ENCODE data around the gene CNOT10.
"Not testable (repeated sequence)": the region's sequence is repeated elsewhere in the genome, so short reads cannot be mapped to it uniquely, and the experiment has no call there.

Gene CNOT10

GRCh38 chr3:32684800-32685542 is at the start of gene CNOT10:
TSS of gene CNOT10 (plus strand) at chr3:32685188. CDS start at chr3:32685461, 273 bp downstream.
- peak; percentile 83 for DNase-seq

GRCh38 chr3:32640939-32641338 is 44.0 kb upstream of the CNOT10 start:
- no peak for DNase-seq

- no peak for DNase-seq
Observed at GRCh38 chr3:32641356-32641755, 43.6 kb upstream of the CNOT10 start.

GRCh38 chr3:32643354-32643753 is 41.6 kb upstream of the CNOT10 start:
- no peak for DNase-seq

GRCh38 chr3:32643816-32644215 is 41.2 kb upstream of the CNOT10 start:
- no peak for DNase-seq

- DNase-seq = no peak
Observed at GRCh38 chr3:32644380-32644779, 40.6 kb upstream of the CNOT10 start.

GRCh38 chr3:32646761-32647160 is 38.2 kb upstream of the CNOT10 start:
- DNase-seq = no peak

- DNase-seq = not testable (repeated sequence)
Observed at GRCh38 chr3:32652337-32653100, 32.5 kb upstream of the CNOT10 start.

GRCh38 chr3:32655167-32655566 is 29.8 kb upstream of the CNOT10 start:
- DNase-seq = no peak

- DNase-seq = no peak
Observed at GRCh38 chr3:32660634-32661033, 24.4 kb upstream of the CNOT10 start.

- no peak for DNase-seq
Observed at GRCh38 chr3:32662647-32663046, 22.3 kb upstream of the CNOT10 start.

- DNase-seq = peak; percentile 13
Observed at GRCh38 chr3:32664630-32665075, 20.3 kb upstream of the CNOT10 start.

- DNase-seq = no peak
Observed at GRCh38 chr3:32667072-32667582, 17.9 kb upstream of the CNOT10 start.

GRCh38 chr3:32669226-32669625 is 15.8 kb upstream of the CNOT10 start:
- not testable (repeated sequence) for DNase-seq

GRCh38 chr3:32673730-32674129 is 11.3 kb upstream of the CNOT10 start:
- not testable (repeated sequence) for DNase-seq

GRCh38 chr3:32675164-32675563 is 9.8 kb upstream of the CNOT10 start:
- no peak for DNase-seq

GRCh38 chr3:32675650-32676049 is 9.3 kb upstream of the CNOT10 start:
- no peak for DNase-seq

- no peak for DNase-seq
Observed at GRCh38 chr3:32681811-32682210, 3.2 kb upstream of the CNOT10 start.

- no peak for DNase-seq
Observed at GRCh38 chr3:32684029-32684799, 774 bp upstream of the CNOT10 start.

- no peak for DNase-seq
Observed at GRCh38 chr3:32685543-32686185, 676 bp downstream of the CNOT10 start.

GRCh38 chr3:32686713-32687112 is 1.7 kb downstream of the CNOT10 start:
- no peak for DNase-seq

GRCh38 chr3:32691847-32692246 is 6.9 kb downstream of the CNOT10 start:
- DNase-seq = no peak

GRCh38 chr3:32696523-32696922 is 11.5 kb downstream of the CNOT10 start:
- DNase-seq = no peak

Measured in NCI-H446 treated with DMSO at 0.1 percent for 48 hours (cell line).